A673 (cell line): Measurements from ENCODE around the gene DOCK10.

Experiments
- EZH2 ChIP-seq: fragments of 200-600 bp; sonication (generic); IDR thresholded peaks from 2 replicates; pipeline ENCODE4 v1.6.1; 2017; ENCODE audit warnings: borderline replicate concordance, low read depth, mild to moderate bottlenecking, mixed read lengths, antibody characterized with exemption, low read length; ENCODE audit not compliant: poor library complexity, severe bottlenecking
- TF ChIP-seq, protein P1 (sequence below): fragments of 300-800, 200-600 bp; sonication (generic); conservative IDR thresholded peaks from 2 replicates; pipeline ENCODE4 v1.5.1; 2017; ENCODE audit warnings: low read depth, mild to moderate bottlenecking, antibody characterized with exemption, low read length, moderate library complexity, mixed read lengths

DNA sequence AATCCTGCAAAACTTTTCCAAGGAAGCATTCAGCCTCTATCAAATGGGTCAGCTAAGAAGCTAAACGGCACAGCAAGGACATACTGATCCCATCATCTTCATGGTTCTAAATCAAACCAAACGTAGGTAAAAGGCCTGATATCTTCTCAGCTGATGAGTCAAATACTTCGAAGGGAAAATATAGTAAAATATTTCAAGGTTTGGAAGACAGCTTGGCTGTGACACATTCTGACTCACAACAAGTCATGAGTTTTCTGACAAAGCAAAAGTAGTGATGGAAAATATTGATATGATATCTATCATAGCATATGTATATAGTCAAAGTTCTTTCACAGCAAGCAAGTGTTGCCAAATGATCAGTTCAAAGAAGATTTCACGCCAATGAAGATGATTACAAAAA, 31.5 kb downstream of the DOCK10 start:
- TF ChIP-seq, protein P1, sequence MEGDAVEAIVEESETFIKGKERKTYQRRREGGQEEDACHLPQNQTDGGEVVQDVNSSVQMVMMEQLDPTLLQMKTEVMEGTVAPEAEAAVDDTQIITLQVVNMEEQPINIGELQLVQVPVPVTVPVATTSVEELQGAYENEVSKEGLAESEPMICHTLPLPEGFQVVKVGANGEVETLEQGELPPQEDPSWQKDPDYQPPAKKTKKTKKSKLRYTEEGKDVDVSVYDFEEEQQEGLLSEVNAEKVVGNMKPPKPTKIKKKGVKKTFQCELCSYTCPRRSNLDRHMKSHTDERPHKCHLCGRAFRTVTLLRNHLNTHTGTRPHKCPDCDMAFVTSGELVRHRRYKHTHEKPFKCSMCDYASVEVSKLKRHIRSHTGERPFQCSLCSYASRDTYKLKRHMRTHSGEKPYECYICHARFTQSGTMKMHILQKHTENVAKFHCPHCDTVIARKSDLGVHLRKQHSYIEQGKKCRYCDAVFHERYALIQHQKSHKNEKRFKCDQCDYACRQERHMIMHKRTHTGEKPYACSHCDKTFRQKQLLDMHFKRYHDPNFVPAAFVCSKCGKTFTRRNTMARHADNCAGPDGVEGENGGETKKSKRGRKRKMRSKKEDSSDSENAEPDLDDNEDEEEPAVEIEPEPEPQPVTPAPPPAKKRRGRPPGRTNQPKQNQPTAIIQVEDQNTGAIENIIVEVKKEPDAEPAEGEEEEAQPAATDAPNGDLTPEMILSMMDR, result no peak
- no peak for TF ChIP-seq EZH2
